Lower leg skin (tissue), 3 donors: ENCODE measurements around the gene ORAI1.

Source experiments
- POLR2A ChIP-seq, 2 donors: fragments of 450-650 bp; IDR thresholded peaks; one replicate each; pipeline ENCODE4 v1.6.1; 2016 to 2017; ENCODE audit warnings: antibody characterized with exemption in 2 of 2, mild to moderate bottlenecking in 1 of 2, moderate library complexity in 1 of 2
- TF ChIP-seq, protein P1 (sequence below), 3 donors: fragments of 450-650 bp; IDR thresholded peaks; one replicate each; pipeline ENCODE4 v1.5.1; 2016; ENCODE audit warnings: antibody characterized with exemption in 3 of 3, mild to moderate bottlenecking in 3 of 3, moderate library complexity in 2 of 3

DNA sequence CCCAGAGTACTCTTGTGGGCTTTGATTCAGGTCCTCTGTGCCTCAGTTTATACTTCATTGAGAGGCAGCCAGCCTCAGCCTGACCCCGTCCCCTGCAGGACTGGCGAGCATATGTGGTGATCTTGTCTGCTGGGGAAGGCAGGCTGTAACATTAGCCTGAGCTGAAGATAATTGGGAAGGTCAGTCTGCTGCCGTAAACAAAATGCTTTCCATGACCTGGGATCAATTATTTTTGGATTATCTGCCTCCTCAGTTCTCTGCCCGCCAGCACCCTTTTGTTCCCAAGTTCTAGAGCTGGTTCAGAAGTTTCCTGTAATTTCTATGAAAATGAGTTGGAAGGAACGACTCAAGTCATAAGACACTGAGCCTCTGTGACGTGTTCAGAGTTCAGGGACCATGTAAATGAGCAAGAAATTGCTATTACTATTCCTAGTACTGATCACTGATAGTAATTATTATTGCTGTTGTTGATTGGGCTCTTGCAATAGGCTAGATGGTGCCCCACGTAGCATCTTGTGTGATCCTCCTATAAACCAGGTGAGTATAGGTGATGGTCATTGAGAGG lies 4.5 kb downstream of the ORAI1 start:
- TF ChIP-seq POLR2A (IDR thresholded peaks at IDR 0.05), result no peak
- TF ChIP-seq, protein P1, sequence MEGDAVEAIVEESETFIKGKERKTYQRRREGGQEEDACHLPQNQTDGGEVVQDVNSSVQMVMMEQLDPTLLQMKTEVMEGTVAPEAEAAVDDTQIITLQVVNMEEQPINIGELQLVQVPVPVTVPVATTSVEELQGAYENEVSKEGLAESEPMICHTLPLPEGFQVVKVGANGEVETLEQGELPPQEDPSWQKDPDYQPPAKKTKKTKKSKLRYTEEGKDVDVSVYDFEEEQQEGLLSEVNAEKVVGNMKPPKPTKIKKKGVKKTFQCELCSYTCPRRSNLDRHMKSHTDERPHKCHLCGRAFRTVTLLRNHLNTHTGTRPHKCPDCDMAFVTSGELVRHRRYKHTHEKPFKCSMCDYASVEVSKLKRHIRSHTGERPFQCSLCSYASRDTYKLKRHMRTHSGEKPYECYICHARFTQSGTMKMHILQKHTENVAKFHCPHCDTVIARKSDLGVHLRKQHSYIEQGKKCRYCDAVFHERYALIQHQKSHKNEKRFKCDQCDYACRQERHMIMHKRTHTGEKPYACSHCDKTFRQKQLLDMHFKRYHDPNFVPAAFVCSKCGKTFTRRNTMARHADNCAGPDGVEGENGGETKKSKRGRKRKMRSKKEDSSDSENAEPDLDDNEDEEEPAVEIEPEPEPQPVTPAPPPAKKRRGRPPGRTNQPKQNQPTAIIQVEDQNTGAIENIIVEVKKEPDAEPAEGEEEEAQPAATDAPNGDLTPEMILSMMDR (IDR thresholded peaks at IDR 0.05), result no peak
